Activated naive CD4-positive, alpha-beta T cell treated with anti-CD3 and anti-CD28 coated beads, Interleukin-2, amount 50 U/mL, for 24 hours (primary cell): ENCODE results near the gene CPT1B.
"Not testable (repeated sequence)": the region's sequence is repeated elsewhere in the genome, so short reads cannot be mapped to it uniquely, and the experiment has no call there.

Source experiments
- H3K27ac Mint-ChIP-seq: one replicate; pipeline ENCODE4 v1.8.0; 2021; ENCODE audit warnings: mild to moderate bottlenecking, mixed read lengths
- H3K27me3 Mint-ChIP-seq: one replicate; pipeline ENCODE4 v1.8.0; 2021; ENCODE audit warnings: mixed read lengths
- H3K36me3 Mint-ChIP-seq: one replicate; pipeline ENCODE4 v1.8.0; 2021; ENCODE audit warnings: mixed read lengths
- H3K4me1 Mint-ChIP-seq: one replicate; pipeline ENCODE4 v1.8.0; 2021; ENCODE audit warnings: mixed read lengths
- H3K4me3 Mint-ChIP-seq: one replicate; pipeline ENCODE4 v1.8.0; 2021; ENCODE audit warnings: mild to moderate bottlenecking, mixed read lengths
- H3K9me3 Mint-ChIP-seq: one replicate; pipeline ENCODE4 v1.8.0; 2021; ENCODE audit warnings: mixed read lengths

CPT1B gene

GRCh38 chr22:50548921-50549790 is 29.1 kb downstream of the CPT1B start:
- H3K4me1 Mint-ChIP-seq: peaks cover 38% of the 10 kb centered on the region
- H3K4me3 Mint-ChIP-seq: peak overlapping the region; percentile 81
- H3K9me3 Mint-ChIP-seq: no peaks in the 10 kb centered on the region
- H3K36me3 Mint-ChIP-seq: no peaks in the 10 kb centered on the region
- no peaks in the 10 kb centered on the region for H3K27me3 Mint-ChIP-seq
- H3K27ac Mint-ChIP-seq: peak overlapping the region; percentile 65

- Mint-ChIP-seq H3K9me3 (no peaks in the 10 kb centered on the region), H3K27me3 (no peaks in the 10 kb centered on the region), H3K36me3 (no peaks in the 10 kb centered on the region)
Observed at GRCh38 chr22:50548040-50548920, 29.9 kb downstream of the CPT1B start.

GRCh38 chr22:50547263-50547985 is 30.8 kb downstream of the CPT1B start:
- no peaks in the 10 kb centered on the region for H3K9me3 Mint-ChIP-seq
- H3K27ac Mint-ChIP-seq: peak overlapping the region; percentile 23
- H3K27me3 Mint-ChIP-seq: no peaks in the 10 kb centered on the region
- peaks cover 41% of the 10 kb centered on the region for H3K4me1 Mint-ChIP-seq
- H3K4me3 Mint-ChIP-seq: peak overlapping the region; percentile 33
- no peaks in the 10 kb centered on the region for H3K36me3 Mint-ChIP-seq

More at GRCh38 chr22:50548040-50548920, 29.9 kb downstream of the CPT1B start:
- H3K27ac Mint-ChIP-seq: peak overlapping the region; percentile 85
- peaks cover 38% of the 10 kb centered on the region for H3K4me1 Mint-ChIP-seq
- H3K4me3 Mint-ChIP-seq: peak overlapping the region; percentile 75

- Mint-ChIP-seq H3K27me3 (no peaks in the 10 kb centered on the region), H3K9me3 (no peaks in the 10 kb centered on the region), H3K36me3 (no peaks in the 10 kb centered on the region), H3K4me3 (no peak overlapping the region), H3K27ac (peak overlapping the region; percentile 77), H3K4me1 (peaks cover 44% of the 10 kb centered on the region)
Observed at GRCh38 chr22:50546326-50547262, 31.6 kb downstream of the CPT1B start.

GRCh38 chr22:50545522-50546325 is 32.5 kb downstream of the CPT1B start, which contains the start of gene KLHDC7B:
TSS of gene KLHDC7B (plus strand) at chr22:50545899. CDS start at chr22:50546244, 345 bp downstream.
- Mint-ChIP-seq H3K27me3 (no peaks in the 10 kb centered on the region), H3K9me3 (no peaks in the 10 kb centered on the region), H3K4me1 (peaks cover 47% of the 10 kb centered on the region), H3K36me3 (no peaks in the 10 kb centered on the region), H3K4me3 (peak within 1 kb of the TSS; percentile 63), H3K27ac (peak within 1 kb of the TSS; percentile 91)

- Mint-ChIP-seq H3K9me3 (no peaks in the 10 kb centered on the region), H3K27ac (peak overlapping the region; percentile 79), H3K36me3 (no peaks in the 10 kb centered on the region), H3K27me3 (no peaks in the 10 kb centered on the region), H3K4me3 (peak overlapping the region; percentile 63), H3K4me1 (peaks cover 45% of the 10 kb centered on the region)
Observed at GRCh38 chr22:50544746-50545253, 33.4 kb downstream of the CPT1B start.

GRCh38 chr22:50544078-50544745 is 34.0 kb downstream of the CPT1B start:
- Mint-ChIP-seq H3K27ac (peak overlapping the region; percentile 79), H3K4me1 (peaks cover 50% of the 10 kb centered on the region), H3K9me3 (no peaks in the 10 kb centered on the region), H3K36me3 (no peaks in the 10 kb centered on the region), H3K27me3 (no peaks in the 10 kb centered on the region), H3K4me3 (peak overlapping the region; percentile 63)

- no peaks in the 10 kb centered on the region for H3K36me3 Mint-ChIP-seq
- peak overlapping the region; percentile 55 for H3K4me3 Mint-ChIP-seq
- H3K9me3 Mint-ChIP-seq: no peaks in the 10 kb centered on the region
- no peaks in the 10 kb centered on the region for H3K27me3 Mint-ChIP-seq
- H3K4me1 Mint-ChIP-seq: peaks cover 63% of the 10 kb centered on the region
- peak overlapping the region; percentile 93 for H3K27ac Mint-ChIP-seq
Observed at GRCh38 chr22:50542416-50542927, 35.8 kb downstream of the CPT1B start.

GRCh38 chr22:50541667-50542026 is 36.6 kb downstream of the CPT1B start:
- H3K4me3 Mint-ChIP-seq, H3K36me3 Mint-ChIP-seq, H3K9me3 Mint-ChIP-seq, H3K27me3 Mint-ChIP-seq: not testable (repeated sequence)
- Mint-ChIP-seq H3K4me1 (peaks cover 63% of the 10 kb centered on the region), H3K27ac (peak overlapping the region; percentile 93)

GRCh38 chr22:50540381-50540780 is 37.8 kb downstream of the CPT1B start:
- H3K9me3 Mint-ChIP-seq: no peaks in the 10 kb centered on the region
- no peaks in the 10 kb centered on the region for H3K36me3 Mint-ChIP-seq
- H3K4me1 Mint-ChIP-seq: peaks cover 55% of the 10 kb centered on the region
- H3K4me3 Mint-ChIP-seq: peak overlapping the region; percentile 67
- H3K27ac Mint-ChIP-seq: peak overlapping the region; percentile 93
- H3K27me3 Mint-ChIP-seq: no peaks in the 10 kb centered on the region

GRCh38 chr22:50537765-50538164 is 40.5 kb downstream of the CPT1B start:
- Mint-ChIP-seq H3K27ac (peak overlapping the region; percentile 100), H3K36me3 (no peaks in the 10 kb centered on the region), H3K9me3 (no peaks in the 10 kb centered on the region), H3K4me1 (peaks cover 63% of the 10 kb centered on the region), H3K4me3 (peak overlapping the region; percentile 66), H3K27me3 (no peaks in the 10 kb centered on the region)

GRCh38 chr22:50536226-50536625 is 42.0 kb downstream of the CPT1B start:
- Mint-ChIP-seq H3K27ac (peak overlapping the region; percentile 35), H3K4me3 (no peak overlapping the region), H3K27me3 (no peaks in the 10 kb centered on the region), H3K4me1 (peaks cover 54% of the 10 kb centered on the region), H3K36me3 (no peaks in the 10 kb centered on the region), H3K9me3 (no peaks in the 10 kb centered on the region)

GRCh38 chr22:50535113-50535512 is 43.1 kb downstream of the CPT1B start:
- H3K9me3 Mint-ChIP-seq: no peaks in the 10 kb centered on the region
- no peak overlapping the region for H3K27ac Mint-ChIP-seq
- no peak overlapping the region for H3K4me3 Mint-ChIP-seq
- H3K36me3 Mint-ChIP-seq: no peaks in the 10 kb centered on the region
- peaks cover 45% of the 10 kb centered on the region for H3K4me1 Mint-ChIP-seq
- H3K27me3 Mint-ChIP-seq: no peaks in the 10 kb centered on the region
